HEK293T (cell line): ENCODE data around the gene EIF4E3.

Source experiments
- ARNT ChIP-seq: fragments of 450-650 bp; IDR thresholded peaks from 2 replicates; pipeline ENCODE4 v1.6.1; 2017; ENCODE audit warnings: mild to moderate bottlenecking
- BHLHE40 ChIP-seq: fragments of 450-650 bp; IDR thresholded peaks from 2 replicates; pipeline ENCODE4 v1.6.1; 2016; ENCODE audit warnings: mild to moderate bottlenecking, moderate library complexity, borderline replicate concordance
- CTBP1 ChIP-seq: fragments of 450-650 bp; IDR thresholded peaks from 2 replicates; pipeline ENCODE4 v1.6.1; 2016; ENCODE audit warnings: borderline replicate concordance
- ELF4 ChIP-seq: fragments of 450-650 bp; IDR thresholded peaks from 2 replicates; pipeline ENCODE4 v1.6.1; 2017; ENCODE audit warnings: antibody characterized with exemption
- FOXK2 ChIP-seq: fragments of 450-650 bp; IDR thresholded peaks from 2 replicates; pipeline ENCODE4 v1.6.1; 2016; ENCODE audit warnings: mild to moderate bottlenecking
- FOXM1 ChIP-seq: fragments of 450-650 bp; IDR thresholded peaks from 2 replicates; pipeline ENCODE4 v1.6.1; 2017; ENCODE audit warnings: mild to moderate bottlenecking, borderline replicate concordance
- HDGF ChIP-seq: fragments of 450-650 bp; IDR thresholded peaks from 2 replicates; pipeline ENCODE4 v1.6.1; 2017; ENCODE audit warnings: antibody characterized with exemption, borderline replicate concordance
- LEF1 ChIP-seq: fragments of 450-650 bp; IDR thresholded peaks from 2 replicates; pipeline ENCODE4 v1.6.1; 2017; ENCODE audit warnings: mild to moderate bottlenecking, borderline replicate concordance
- NFRKB ChIP-seq: fragments of 450-650 bp; IDR thresholded peaks from 2 replicates; pipeline ENCODE4 v1.6.1; 2016; ENCODE audit warnings: mild to moderate bottlenecking, moderate library complexity
- SP1 ChIP-seq: fragments of 450-650 bp; IDR thresholded peaks from 2 replicates; pipeline ENCODE4 v1.6.1; 2017
- SUZ12 ChIP-seq: fragments of 450-650 bp; IDR thresholded peaks from 2 replicates; pipeline ENCODE4 v1.6.1; 2016; ENCODE audit warnings: mild to moderate bottlenecking
- TARDBP ChIP-seq: fragments of 450-650 bp; IDR thresholded peaks from 2 replicates; pipeline ENCODE4 v1.6.1; 2016
- ZNF384 ChIP-seq: fragments of 450-650 bp; IDR thresholded peaks from 2 replicates; pipeline ENCODE4 v1.6.1; 2016
- TF ChIP-seq, protein P1 (sequence below): fragments of 450-650 bp; IDR thresholded peaks from 2 replicates; pipeline ENCODE4 v1.6.1; 2016

DNA sequence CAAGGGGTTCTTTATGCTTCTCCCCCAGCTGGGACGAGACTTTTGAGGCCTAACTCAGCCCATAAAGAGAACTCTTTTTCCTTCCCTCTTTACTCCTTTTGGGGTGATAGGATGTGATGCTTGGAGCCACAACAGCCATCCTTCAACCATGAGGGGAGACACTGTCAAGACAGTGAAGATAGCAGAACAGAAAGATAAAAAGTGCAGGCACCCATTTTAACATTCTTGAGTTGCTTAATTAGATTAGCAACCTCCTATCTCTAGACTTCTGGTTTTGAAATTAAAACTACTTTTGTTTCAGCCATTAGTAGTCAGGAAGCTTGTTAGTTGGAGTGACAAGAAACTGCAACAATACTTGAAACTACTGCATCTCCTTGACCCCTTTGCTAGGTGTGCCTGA is 34.9 kb upstream of the EIF4E3 start:
- TF ChIP-seq ELF4: no peak
- TF ChIP-seq LEF1: no peak
- no peak for TF ChIP-seq HDGF
- TF ChIP-seq BHLHE40: no peak
- no peak for TF ChIP-seq SUZ12
- TF ChIP-seq ARNT: no peak
- TF ChIP-seq NFRKB: no peak
- no peak for TF ChIP-seq FOXM1
- no peak for TF ChIP-seq ZNF384
- no peak for TF ChIP-seq TARDBP
- TF ChIP-seq FOXK2: no peak
- TF ChIP-seq SP1: no peak
- TF ChIP-seq, protein P1, sequence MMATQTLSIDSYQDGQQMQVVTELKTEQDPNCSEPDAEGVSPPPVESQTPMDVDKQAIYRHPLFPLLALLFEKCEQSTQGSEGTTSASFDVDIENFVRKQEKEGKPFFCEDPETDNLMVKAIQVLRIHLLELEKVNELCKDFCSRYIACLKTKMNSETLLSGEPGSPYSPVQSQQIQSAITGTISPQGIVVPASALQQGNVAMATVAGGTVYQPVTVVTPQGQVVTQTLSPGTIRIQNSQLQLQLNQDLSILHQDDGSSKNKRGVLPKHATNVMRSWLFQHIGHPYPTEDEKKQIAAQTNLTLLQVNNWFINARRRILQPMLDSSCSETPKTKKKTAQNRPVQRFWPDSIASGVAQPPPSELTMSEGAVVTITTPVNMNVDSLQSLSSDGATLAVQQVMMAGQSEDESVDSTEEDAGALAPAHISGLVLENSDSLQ: no peak
- TF ChIP-seq CTBP1: no peak
